Measurements from ENCODE around the gene TMEM120A. TPM values are rescaled to one million over a fixed set of nuclear protein-coding genes. Genes with fewer than 3 reads are reported as not detected.

The TMEM120A gene
- polyA plus RNA-seq, 1 donor (not counting 4 experiments of a cell fraction or from before 2014, with no cell fraction given) = 47.0 TPM

GRCh38 chr7:75968561-75969001 is 25.8 kb downstream of the TMEM120A start:
- H3K9me1 ChIP-seq (ENCODE audit: control insufficient read depth, extremely low read depth, insufficient read depth, low read length) = no peaks in the 10 kb centered on the region
- H3K9ac ChIP-seq (ENCODE audit: control insufficient read depth, extremely low read depth, insufficient read depth, low read length) = no peak overlapping the region
- TF ChIP-seq CTCF (optimal IDR thresholded peaks at IDR 0.05 in 1 of 3, IDR thresholded peaks at IDR 0.05 in 1 of 3, conservative IDR thresholded peaks at IDR 0.05 in 1 of 3; ENCODE audit: extremely low read depth in 1 of 3, insufficient read depth in 2 of 3, low read length in 3 of 3) = no peak
- H4K20me1 ChIP-seq (ENCODE audit: control insufficient read depth, extremely low read depth, insufficient read depth, low read length) = no peaks in the 10 kb centered on the region
- dilution Hi-C loops (cut with MboI; ENCODE audit: extremely low pct_ligation_motif_present, low sequenced_read_pairs) = no loop called here
- no peaks in the 10 kb centered on the region for H3K9me3 ChIP-seq (ENCODE audit: control insufficient read depth, low read depth, low read length)
- H3K4me2 ChIP-seq (ENCODE audit: control insufficient read depth, extremely low read depth, insufficient read depth, low read depth, low read length) = no peak overlapping the region
- H3K4me3 ChIP-seq (ENCODE audit: control insufficient read depth in 2 of 3, extremely low read depth in 1 of 3, insufficient read depth in 2 of 3, low read depth in 1 of 3, low read length in 3 of 3) = no peak overlapping the region
- DNase-seq (ENCODE audit: low read depth, low spot score) = no peak
- no peak overlapping the region for H2AFZ ChIP-seq (ENCODE audit: control insufficient read depth, low read length)
- no peaks in the 10 kb centered on the region for H3K27me3 ChIP-seq (ENCODE audit: control insufficient read depth, extremely low read depth, insufficient read depth, low read length)
- no peak overlapping the region for H3K27ac ChIP-seq (ENCODE audit: control insufficient read depth, insufficient read depth, low read length)
- no peaks in the 10 kb centered on the region for H3K79me2 ChIP-seq (ENCODE audit: control insufficient read depth, insufficient read depth, low read length)
- no peaks in the 10 kb centered on the region for H3K4me1 ChIP-seq (ENCODE audit: control insufficient read depth, extremely low read depth, insufficient read depth, low read length)
- H3K36me3 ChIP-seq (ENCODE audit: control insufficient read depth in 2 of 2, extremely low read depth in 1 of 2, insufficient read depth in 2 of 2, low read length in 2 of 2) = peaks cover 3 to 14% of the 10 kb centered on the region in 2 experiments
- FAIRE-seq = no peak

GRCh38 chr7:75968012-75968411 is 26.4 kb downstream of the TMEM120A start:
- no peak overlapping the region for H3K4me3 ChIP-seq (ENCODE audit: control insufficient read depth in 2 of 3, extremely low read depth in 1 of 3, insufficient read depth in 2 of 3, low read depth in 1 of 3, low read length in 3 of 3)
- H3K9ac ChIP-seq (ENCODE audit: control insufficient read depth, extremely low read depth, insufficient read depth, low read length) = no peak overlapping the region
- no peaks in the 10 kb centered on the region for H3K9me3 ChIP-seq (ENCODE audit: control insufficient read depth, low read depth, low read length)
- no peak overlapping the region for H2AFZ ChIP-seq (ENCODE audit: control insufficient read depth, low read length)
- H3K9me1 ChIP-seq (ENCODE audit: control insufficient read depth, extremely low read depth, insufficient read depth, low read length) = no peaks in the 10 kb centered on the region
- H3K4me2 ChIP-seq (ENCODE audit: control insufficient read depth, extremely low read depth, insufficient read depth, low read depth, low read length) = no peak overlapping the region
- H3K79me2 ChIP-seq (ENCODE audit: control insufficient read depth, insufficient read depth, low read length) = no peaks in the 10 kb centered on the region
- no peaks in the 10 kb centered on the region for H4K20me1 ChIP-seq (ENCODE audit: control insufficient read depth, extremely low read depth, insufficient read depth, low read length)
- no peak for FAIRE-seq
- H3K27ac ChIP-seq (ENCODE audit: control insufficient read depth, insufficient read depth, low read length) = no peak overlapping the region
- DNase-seq (ENCODE audit: low read depth, low spot score) = no peak
- no peaks in the 10 kb centered on the region for H3K27me3 ChIP-seq (ENCODE audit: control insufficient read depth, extremely low read depth, insufficient read depth, low read length)
- dilution Hi-C loops (cut with MboI; ENCODE audit: extremely low pct_ligation_motif_present, low sequenced_read_pairs) = no loop called here
- H3K36me3 ChIP-seq (ENCODE audit: control insufficient read depth in 2 of 2, extremely low read depth in 1 of 2, insufficient read depth in 2 of 2, low read length in 2 of 2) = peaks cover 3 to 14% of the 10 kb centered on the region in 2 experiments
- H3K4me1 ChIP-seq (ENCODE audit: control insufficient read depth, extremely low read depth, insufficient read depth, low read length) = no peaks in the 10 kb centered on the region
- TF ChIP-seq CTCF (optimal IDR thresholded peaks at IDR 0.05 in 1 of 3, IDR thresholded peaks at IDR 0.05 in 1 of 3, conservative IDR thresholded peaks at IDR 0.05 in 1 of 3; ENCODE audit: extremely low read depth in 1 of 3, insufficient read depth in 2 of 3, low read length in 3 of 3) = no peak
- no peak for TF ChIP-seq EZH2 (IDR thresholded peaks at IDR 0.05; ENCODE audit: low read length)

All from keratinocyte (primary cell).